Measurements from ENCODE around the gene COG5. TPM values are rescaled to one million over a fixed set of nuclear protein-coding genes. Genes with fewer than 3 reads are reported as not detected.

Gene COG5
- total RNA-seq, 1 experiment from 2014 or later = 23.6 TPM

DNA sequence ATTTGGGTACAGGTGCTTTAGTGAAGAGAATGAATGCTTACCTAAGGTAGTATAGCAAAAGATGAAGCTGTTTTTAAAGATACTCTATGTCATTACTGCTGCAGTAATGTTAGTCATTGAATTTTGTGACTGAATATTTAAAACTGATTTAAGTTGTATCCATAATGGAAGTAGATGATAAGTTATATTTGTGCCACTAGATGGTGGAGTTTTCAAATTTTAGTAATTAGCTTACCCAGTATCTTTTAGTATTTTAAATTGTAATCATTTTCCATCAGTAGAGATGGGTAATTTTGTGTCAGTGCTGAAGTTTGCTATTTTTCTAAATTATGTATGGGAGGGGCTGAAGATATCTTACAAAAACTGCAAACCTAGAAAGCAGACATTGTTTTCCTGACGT, 369.7 kb downstream of the COG5 start:
- BruUV-seq (replicated peaks) = no TSS peak
- Mint-ChIP-seq H3K9me3 (ENCODE audit: low read depth, unreplicated experiment) (no peaks in the 10 kb centered on the region), H3K27me3 (ENCODE audit: unreplicated experiment) (no peaks in the 10 kb centered on the region), H3K4me1 (ENCODE audit: low read depth, unreplicated experiment) (no peaks in the 10 kb centered on the region), H3K4me3 (ENCODE audit: low read depth, unreplicated experiment) (no peak overlapping the region), H3K27ac (ENCODE audit: unreplicated experiment) (no peak overlapping the region), H3K36me3 (ENCODE audit: insufficient read depth, unreplicated experiment) (peaks cover 6% of the 10 kb centered on the region)
- CTCF ChIA-PET = no interaction called here
- DNase-seq = no peak
- no peak for TF ChIP-seq CTCF (IDR thresholded peaks at IDR 0.05; ENCODE audit: unreplicated experiment)
- intact Hi-C loops (cut with micrococcal nuclease; ENCODE audit: unreplicated experiment) = no loop called here

DNA sequence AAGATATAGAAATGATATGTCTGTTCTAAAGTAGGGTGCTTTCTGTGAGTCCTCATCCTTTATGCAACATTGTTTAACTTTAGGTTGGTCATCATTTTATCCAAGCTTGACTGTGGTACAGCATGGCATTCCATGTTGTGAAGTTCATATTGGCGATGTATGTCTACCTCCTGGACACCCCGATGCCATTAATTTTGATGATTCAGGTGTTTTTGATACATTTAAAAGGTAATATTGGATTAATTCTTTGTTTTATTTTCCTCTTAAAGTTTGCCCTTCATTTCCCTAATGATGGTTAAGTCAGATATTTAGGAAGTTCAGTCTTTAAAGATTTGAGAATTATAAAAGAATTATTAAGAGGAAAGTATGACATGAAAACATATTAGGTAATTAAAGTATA, 373.6 kb downstream of the COG5 start:
- no peak overlapping the region for H3K27ac Mint-ChIP-seq (ENCODE audit: unreplicated experiment)
- peaks cover 34% of the 10 kb centered on the region for H3K36me3 Mint-ChIP-seq (ENCODE audit: insufficient read depth, unreplicated experiment)
- H3K4me3 Mint-ChIP-seq (ENCODE audit: low read depth, unreplicated experiment) = no peak overlapping the region
- intact Hi-C loops (cut with micrococcal nuclease; ENCODE audit: unreplicated experiment) = no loop called here
- BruUV-seq (replicated peaks) = no TSS peak
- no peak for TF ChIP-seq CTCF (IDR thresholded peaks at IDR 0.05; ENCODE audit: unreplicated experiment)
- DNase-seq = no peak
- CTCF ChIA-PET = no interaction called here
- no peaks in the 10 kb centered on the region for H3K27me3 Mint-ChIP-seq (ENCODE audit: unreplicated experiment)
- no peaks in the 10 kb centered on the region for H3K9me3 Mint-ChIP-seq (ENCODE audit: low read depth, unreplicated experiment)
- no peaks in the 10 kb centered on the region for H3K4me1 Mint-ChIP-seq (ENCODE audit: low read depth, unreplicated experiment)

- Mint-ChIP-seq H3K9me3 (ENCODE audit: low read depth, unreplicated experiment) (no peaks in the 10 kb centered on the region), H3K36me3 (ENCODE audit: insufficient read depth, unreplicated experiment) (peaks cover 34% of the 10 kb centered on the region), H3K27ac (ENCODE audit: unreplicated experiment) (no peak overlapping the region), H3K4me3 (ENCODE audit: low read depth, unreplicated experiment) (no peak overlapping the region), H3K4me1 (ENCODE audit: low read depth, unreplicated experiment) (no peaks in the 10 kb centered on the region), H3K27me3 (ENCODE audit: unreplicated experiment) (no peaks in the 10 kb centered on the region)
- CTCF ChIA-PET = no interaction called here
- no peak for TF ChIP-seq CTCF (IDR thresholded peaks at IDR 0.05; ENCODE audit: unreplicated experiment)
- DNase-seq = no peak
- intact Hi-C loops (cut with micrococcal nuclease; ENCODE audit: unreplicated experiment) = no loop called here
- no TSS peak for BruUV-seq (replicated peaks)
Observed at GRCh38 chr7:107187774-107188173, 375.9 kb downstream of the COG5 start.

DNA sequence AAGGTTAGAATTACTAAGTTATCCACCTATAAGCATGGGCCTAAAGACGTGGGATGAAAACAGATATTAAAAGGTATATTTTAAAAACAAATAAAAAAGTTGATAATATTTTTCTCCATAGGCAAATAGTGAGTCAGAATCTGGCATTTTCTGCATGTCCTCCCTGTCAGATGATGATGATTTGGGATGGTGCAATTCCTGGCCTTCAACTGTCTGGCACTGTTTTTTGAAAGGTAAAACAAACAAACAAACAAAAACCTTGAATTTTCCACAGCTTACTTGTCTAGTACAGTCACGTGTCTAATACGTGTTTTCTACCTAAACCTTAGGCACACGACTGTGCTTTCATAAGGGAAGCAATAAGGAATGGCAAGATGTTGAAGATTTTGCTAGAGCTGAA, 377.5 kb downstream of the COG5 start:
- no peaks in the 10 kb centered on the region for H3K9me3 Mint-ChIP-seq (ENCODE audit: low read depth, unreplicated experiment)
- no TSS peak for BruUV-seq (replicated peaks)
- no peaks in the 10 kb centered on the region for H3K27me3 Mint-ChIP-seq (ENCODE audit: unreplicated experiment)
- CTCF ChIA-PET = no interaction called here
- no peak overlapping the region for H3K4me3 Mint-ChIP-seq (ENCODE audit: low read depth, unreplicated experiment)
- DNase-seq = no peak
- H3K36me3 Mint-ChIP-seq (ENCODE audit: insufficient read depth, unreplicated experiment) = peaks cover 34% of the 10 kb centered on the region
- TF ChIP-seq CTCF (IDR thresholded peaks at IDR 0.05; ENCODE audit: unreplicated experiment) = no peak
- H3K27ac Mint-ChIP-seq (ENCODE audit: unreplicated experiment) = no peak overlapping the region
- no peaks in the 10 kb centered on the region for H3K4me1 Mint-ChIP-seq (ENCODE audit: low read depth, unreplicated experiment)
- intact Hi-C loops (cut with micrococcal nuclease; ENCODE audit: unreplicated experiment) = no loop called here

DNA sequence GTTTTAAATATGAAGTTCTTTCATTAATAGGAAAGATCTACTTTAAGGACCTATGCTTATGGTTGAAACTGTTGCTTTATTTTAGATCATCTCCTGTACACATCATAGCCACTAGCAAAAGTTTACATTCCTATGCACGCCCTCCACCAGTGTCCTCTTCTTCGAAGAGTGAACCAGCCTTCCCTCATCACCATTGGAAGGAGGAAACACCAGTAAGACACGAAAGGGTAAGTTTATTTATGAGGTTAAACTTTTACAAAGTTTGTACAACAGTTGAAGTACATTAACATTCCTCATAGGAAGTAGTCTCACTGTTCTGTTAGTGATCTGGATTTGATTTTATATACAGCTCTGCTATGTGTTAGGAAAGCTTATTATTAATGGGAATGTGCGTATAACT, 378.0 kb downstream of the COG5 start:
- Mint-ChIP-seq H3K27ac (ENCODE audit: unreplicated experiment) (no peak overlapping the region), H3K9me3 (ENCODE audit: low read depth, unreplicated experiment) (no peaks in the 10 kb centered on the region), H3K36me3 (ENCODE audit: insufficient read depth, unreplicated experiment) (peaks cover 39% of the 10 kb centered on the region), H3K4me3 (ENCODE audit: low read depth, unreplicated experiment) (no peak overlapping the region), H3K4me1 (ENCODE audit: low read depth, unreplicated experiment) (peaks cover 1% of the 10 kb centered on the region), H3K27me3 (ENCODE audit: unreplicated experiment) (no peaks in the 10 kb centered on the region)
- TF ChIP-seq CTCF (IDR thresholded peaks at IDR 0.05; ENCODE audit: unreplicated experiment) = no peak
- CTCF ChIA-PET = no interaction called here
- no peak for DNase-seq
- no TSS peak for BruUV-seq (replicated peaks)
- intact Hi-C loops (cut with micrococcal nuclease; ENCODE audit: unreplicated experiment) = no loop called here

Measured in Calu3 (cell line).